Measurements from ENCODE around the gene CATSPERE.
"Not testable (repeated sequence)": the region's sequence is repeated elsewhere in the genome, so short reads cannot be mapped to it uniquely, and the experiment has no call there.

CATSPERE gene

DNA sequence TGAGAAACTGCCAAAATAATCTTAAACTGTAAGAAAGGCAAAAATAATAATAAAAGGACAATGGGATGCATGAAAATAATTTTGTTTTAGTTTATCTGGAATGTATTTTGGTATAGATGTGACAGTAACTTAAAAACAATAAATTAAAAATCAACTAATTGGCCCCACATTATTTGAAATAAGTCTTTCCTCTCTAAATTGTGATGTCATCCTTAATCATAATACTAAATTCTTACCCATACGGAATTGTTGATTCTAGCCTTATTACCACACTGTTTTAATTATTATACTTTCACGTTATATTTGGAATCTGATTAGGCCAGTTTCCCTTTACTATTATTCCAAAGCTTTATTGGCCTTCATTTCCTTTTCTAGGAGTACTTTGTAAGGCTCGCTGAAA lies 199.5 kb downstream of the CATSPERE start:
- H3K4me3 ChIP-seq (ENCODE audit: low read depth, low read length), result no peak overlapping the region
- DNase-seq (ENCODE audit: low read depth), result no peak
- no peak for TF ChIP-seq CTCF (IDR thresholded peaks at IDR 0.05; ENCODE audit: low read depth, low read length, missing control alignments)

DNA sequence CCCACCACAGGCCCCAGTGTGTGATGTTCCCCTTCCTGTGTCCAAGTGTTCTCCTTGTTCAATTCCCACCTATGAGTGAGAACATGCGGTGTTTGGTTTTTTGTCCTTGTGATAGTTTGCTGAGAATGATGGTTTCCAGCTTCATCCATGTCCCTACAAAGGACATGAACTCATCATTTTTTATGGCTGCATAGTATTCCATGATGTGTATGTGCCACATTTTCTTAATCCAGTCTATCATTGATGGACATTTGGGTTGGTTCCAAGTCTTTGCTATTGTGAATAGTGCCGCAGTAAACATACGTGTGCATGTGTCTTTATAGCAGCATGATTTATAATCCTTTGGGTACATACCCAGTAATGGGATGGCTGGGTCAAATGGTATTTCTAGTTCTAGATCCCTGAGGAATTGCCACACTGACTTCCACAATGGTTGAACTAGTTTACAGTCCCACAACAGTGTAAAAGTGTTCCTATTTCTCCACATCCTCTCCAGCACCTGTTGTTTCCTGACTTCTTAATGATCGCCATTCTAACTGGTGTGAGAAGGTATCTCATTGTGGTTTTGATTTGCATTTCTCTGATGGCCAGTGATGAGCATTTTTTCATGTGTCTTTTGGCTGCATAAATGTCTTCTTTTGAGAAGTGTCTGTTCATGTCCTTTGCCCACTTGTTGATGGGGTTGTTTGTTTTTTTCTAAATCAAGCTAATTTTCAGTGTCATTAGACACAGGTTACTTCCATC lies 200.7 kb downstream of the CATSPERE start:
- not testable (repeated sequence) for DNase-seq (ENCODE audit: low read depth); H3K4me3 ChIP-seq (ENCODE audit: low read depth, low read length)

- no peak overlapping the region for H3K4me3 ChIP-seq (ENCODE audit: low read depth, low read length)
- no peak for TF ChIP-seq CTCF (IDR thresholded peaks at IDR 0.05; ENCODE audit: low read depth, low read length, missing control alignments)
- no peak for DNase-seq (ENCODE audit: low read depth)
Observed at GRCh38 chr1:244662599-244662998, 201.5 kb downstream of the CATSPERE start.

DNA sequence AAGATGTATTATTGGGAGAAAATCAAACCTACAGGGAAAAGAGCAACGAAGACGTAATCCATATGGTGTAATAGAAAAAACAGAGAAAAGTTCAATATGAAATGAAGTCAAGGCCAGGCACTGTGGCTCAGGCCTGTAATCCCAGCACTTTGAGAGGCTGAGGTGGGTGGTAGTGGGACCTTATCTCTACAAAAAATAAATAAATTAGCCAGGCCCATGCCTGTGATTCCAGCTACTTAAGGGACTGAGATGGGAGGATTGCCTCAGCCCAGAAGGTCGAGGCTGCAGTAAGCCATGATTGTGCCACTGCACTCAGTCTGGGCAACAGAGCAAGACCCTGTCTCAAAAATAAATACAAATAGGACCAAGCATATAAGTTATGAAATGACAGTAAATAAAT lies 203.3 kb downstream of the CATSPERE start:
- H3K4me3 ChIP-seq (ENCODE audit: low read depth, low read length), result no peak overlapping the region
- no peak for TF ChIP-seq CTCF (IDR thresholded peaks at IDR 0.05; ENCODE audit: low read depth, low read length, missing control alignments)
- DNase-seq (ENCODE audit: low read depth), result no peak

- H3K4me3 ChIP-seq (ENCODE audit: low read depth, low read length), result no peak overlapping the region
- no peak for DNase-seq (ENCODE audit: low read depth)
- TF ChIP-seq CTCF (IDR thresholded peaks at IDR 0.05; ENCODE audit: low read depth, low read length, missing control alignments), result no peak
Observed at GRCh38 chr1:244665771-244666217, 204.7 kb downstream of the CATSPERE start.

DNA sequence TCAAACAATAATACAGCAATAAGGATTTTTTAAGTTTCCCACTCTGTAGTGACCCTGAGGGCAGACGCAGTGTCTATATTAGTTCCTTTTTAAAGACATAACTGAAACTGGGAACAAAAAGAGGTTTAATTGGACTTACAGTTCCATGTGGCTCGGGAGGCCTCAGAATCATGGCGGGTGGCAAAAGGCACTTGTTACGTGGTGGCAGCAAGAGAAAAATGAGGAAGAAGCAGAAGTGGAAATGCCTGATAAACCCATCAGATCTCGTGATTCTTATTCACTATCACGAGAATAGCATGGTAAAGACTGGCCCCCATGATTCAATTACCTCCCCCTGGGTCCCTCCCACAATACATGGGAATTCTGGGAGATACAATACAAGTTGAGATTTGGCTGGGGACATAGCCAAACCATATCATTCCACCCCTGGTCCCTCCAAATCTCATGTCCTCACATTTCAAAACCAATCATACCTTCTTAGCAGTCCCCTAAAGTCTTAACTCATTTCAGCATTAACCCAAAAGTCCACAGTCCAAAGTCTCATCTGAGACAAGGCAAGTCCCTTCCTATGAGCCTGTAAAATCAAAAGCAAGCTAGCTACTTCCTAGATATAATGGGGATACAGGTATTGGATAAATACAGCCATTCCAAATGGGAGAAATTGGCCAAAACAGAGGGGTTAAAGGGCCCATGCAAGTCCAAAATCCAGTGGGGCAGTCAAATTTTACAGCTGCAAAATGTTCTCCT lies 205.8 kb downstream of the CATSPERE start:
- H3K4me3 ChIP-seq (ENCODE audit: low read depth, low read length); DNase-seq (ENCODE audit: low read depth): not testable (repeated sequence)

DNA sequence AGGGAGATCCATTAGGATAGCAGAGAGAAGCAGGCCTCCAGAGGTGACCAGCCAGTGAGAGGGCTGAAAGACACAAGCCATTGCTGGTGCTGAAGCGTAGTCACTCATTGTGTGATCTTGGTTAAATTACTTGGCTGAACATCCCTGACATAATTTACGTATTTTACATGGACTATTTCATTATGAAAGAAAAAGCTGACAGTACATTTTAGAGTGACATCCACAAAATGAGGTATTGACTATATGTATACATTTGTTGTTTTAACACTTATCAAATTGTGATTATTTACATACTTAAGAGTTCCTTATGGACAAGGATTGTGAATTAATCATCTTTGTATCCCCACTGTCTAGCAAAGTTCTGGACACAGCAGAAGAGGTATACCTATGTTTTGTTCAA lies 206.7 kb downstream of the CATSPERE start:
- TF ChIP-seq CTCF (IDR thresholded peaks at IDR 0.05; ENCODE audit: low read depth, low read length, missing control alignments), result no peak
- no peak overlapping the region for H3K4me3 ChIP-seq (ENCODE audit: low read depth, low read length)
- DNase-seq (ENCODE audit: low read depth), result no peak

Data from GM12864 (cell line).